WTC11 (cell line): ENCODE data around the gene ZBTB24.

Experiments used
- AFF4 ChIP-seq: sonication (generic); formaldehyde crosslinking; IDR thresholded peaks from 2 replicates; pipeline ENCODE4 v1.8.1; 2023; ENCODE audit warnings: mild to moderate bottlenecking, missing genetic modification reagents, borderline replicate concordance
- CTCF ChIP-seq: fragments of 200-600 bp; IDR thresholded peaks from 2 replicates; pipeline ENCODE4 v1.8.0; 2022; ENCODE audit warnings: antibody characterized with exemption
- JUN ChIP-seq: sonication (generic); formaldehyde crosslinking; IDR thresholded peaks from 2 replicates; pipeline ENCODE4 v1.8.0; 2023; ENCODE audit warnings: mild to moderate bottlenecking, missing genetic modification reagents
- MAX ChIP-seq: sonication (generic); formaldehyde crosslinking; IDR thresholded peaks from 2 replicates; pipeline ENCODE4 v1.8.0; 2022; ENCODE audit warnings: mild to moderate bottlenecking, missing genetic modification reagents
- NFATC4 ChIP-seq: fragments of 250-450 bp; sonication (Bioruptor Pico); IDR thresholded peaks from 2 replicates; pipeline ENCODE4 v1.9.0; 2021; ENCODE audit warnings: mild to moderate bottlenecking
- RELA ChIP-seq: sonication (generic); formaldehyde crosslinking; IDR thresholded peaks from 2 replicates; pipeline ENCODE4 v1.8.1; 2022; ENCODE audit warnings: missing genetic modification reagents, mild to moderate bottlenecking, borderline replicate concordance
- USF2 ChIP-seq: sonication (generic); formaldehyde crosslinking; IDR thresholded peaks from 2 replicates; pipeline ENCODE4 v1.8.1; 2023; ENCODE audit warnings: mild to moderate bottlenecking, missing genetic modification reagents, moderate library complexity
- ZNF121 ChIP-seq: sonication (generic); formaldehyde crosslinking; IDR thresholded peaks from 2 replicates; pipeline ENCODE4 v1.8.0; 2023; ENCODE audit warnings: missing genetic modification reagents
- ZNF416 ChIP-seq: fragments of 250-450 bp; sonication (Bioruptor Pico); IDR thresholded peaks from 2 replicates; pipeline ENCODE4 v1.9.0; 2021; ENCODE audit warnings: mild to moderate bottlenecking, inconsistent platforms

GRCh38 chr6:109486068-109486467, 3.0 kb upstream of the ZBTB24 start:
- TF ChIP-seq RELA (CRISPR knock-in tag) = no peak
- TF ChIP-seq USF2 = no peak
- no peak for TF ChIP-seq CTCF
- TF ChIP-seq AFF4 = no peak
- no peak for TF ChIP-seq ZNF121
- no peak for TF ChIP-seq ZNF416
- TF ChIP-seq NFATC4 = no peak
- TF ChIP-seq MAX (CRISPR knock-in tag) = no peak
- TF ChIP-seq JUN = no peak
